Stimulated activated CD8-positive, alpha-beta memory T cell treated with anti-CD3 and anti-CD28 coated beads, Interleukin-12 subunit alpha, Interleukin-12 subunit beta, amount 100 ng/mL, for 4 hours (primary cell): ENCODE measurements around the gene PLA2G6.
"Not testable (repeated sequence)": the region's sequence is repeated elsewhere in the genome, so short reads cannot be mapped to it uniquely, and the experiment has no call there.

Source experiments
- DNase-seq: peaks from one replicate; pipeline ENCODE4 v3.0.0-alpha.2; 2020; ENCODE audit warnings: low read depth

PLA2G6 gene

DNA sequence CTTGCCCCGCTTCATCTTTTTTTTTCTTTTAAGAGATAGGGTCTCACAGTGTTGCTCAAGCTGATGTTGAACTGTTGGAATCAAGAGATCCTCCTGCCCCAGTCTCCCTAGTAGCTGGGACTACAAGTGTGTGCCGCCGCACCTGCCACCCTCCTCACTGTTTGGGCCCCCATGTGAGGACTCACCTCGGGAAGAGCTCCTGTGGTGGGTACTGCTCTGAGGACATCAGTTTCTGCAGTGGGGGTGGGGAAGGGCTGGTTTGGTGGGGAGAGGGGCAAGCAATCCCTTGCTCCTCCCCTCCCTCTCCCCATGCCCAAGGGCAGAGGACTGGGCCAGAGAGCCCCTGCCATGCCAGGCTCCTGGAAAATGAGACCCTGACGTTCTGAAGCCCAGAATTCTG lies 96.1 kb downstream of the PLA2G6 start:
- no peak for DNase-seq

DNA sequence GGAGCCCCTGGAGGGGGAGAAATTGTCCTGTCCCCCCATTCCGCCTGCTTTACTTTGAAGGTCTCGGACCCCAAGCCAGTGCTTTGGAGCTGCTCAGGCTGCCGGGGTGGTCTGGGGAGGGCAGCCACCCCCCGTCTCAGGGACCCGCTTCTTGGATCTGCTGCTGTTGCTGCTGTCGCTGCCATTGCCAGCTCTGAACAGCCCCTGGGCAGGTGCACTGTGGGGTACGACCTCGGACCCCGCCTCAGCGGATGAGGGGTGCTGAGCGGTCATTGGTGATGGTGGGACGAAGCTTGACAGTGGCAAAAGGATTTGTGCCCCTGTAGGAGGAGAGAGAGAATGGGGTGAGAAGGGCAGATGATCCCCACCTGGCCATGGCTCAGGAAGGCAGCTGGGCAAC lies 96.6 kb downstream of the PLA2G6 start:
- no peak for DNase-seq

DNA sequence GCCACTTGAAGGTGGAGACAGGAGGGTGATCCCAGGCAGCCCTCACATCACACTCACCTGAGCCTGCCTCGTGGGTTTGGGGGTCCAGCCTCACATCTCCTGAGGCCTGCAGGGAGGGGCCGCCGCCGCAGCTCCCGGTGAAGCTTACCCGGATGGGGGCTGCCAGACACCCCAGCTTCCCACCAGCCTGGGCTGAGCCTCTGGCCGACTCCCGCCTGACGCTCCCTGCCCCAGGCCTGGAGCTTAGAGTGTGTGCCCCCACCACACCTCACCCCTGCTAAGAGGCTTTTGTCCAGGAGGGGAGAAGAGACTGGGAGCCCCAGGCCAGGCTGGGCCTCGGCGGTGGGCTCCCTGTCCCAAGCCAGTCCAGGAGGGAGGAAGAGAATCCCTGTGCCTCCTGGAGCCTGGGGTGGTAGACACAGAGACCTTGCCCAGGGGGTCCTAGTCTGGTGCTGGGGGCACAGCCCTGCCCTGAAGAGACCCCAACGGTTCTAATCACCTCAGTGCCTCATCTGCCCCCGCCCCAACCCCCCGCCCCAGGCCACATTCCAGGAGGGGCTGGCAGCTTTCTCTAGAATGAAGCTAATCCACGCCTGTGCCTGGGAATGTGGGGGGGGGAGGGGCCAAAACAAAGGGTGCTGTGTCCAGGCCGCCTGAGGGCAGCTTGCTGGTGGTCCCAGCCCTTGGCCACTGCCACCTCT lies 97.5 kb downstream of the PLA2G6 start, which contains the start of gene SLC16A8:
Gene SLC16A8 (minus strand): TSS at position 254 of the 701 bp plus-strand sequence. CDS start 1,311 bp downstream, outside the sequence.
- no peak for DNase-seq

GRCh38 chr22:38082986-38083710 lies 98.5 kb downstream of the PLA2G6 start:
- no peak for DNase-seq

- DNase-seq: no peak
These were observed 99.4 kb downstream of the PLA2G6 start for GRCh38 chr22:38081941-38082828.

DNA sequence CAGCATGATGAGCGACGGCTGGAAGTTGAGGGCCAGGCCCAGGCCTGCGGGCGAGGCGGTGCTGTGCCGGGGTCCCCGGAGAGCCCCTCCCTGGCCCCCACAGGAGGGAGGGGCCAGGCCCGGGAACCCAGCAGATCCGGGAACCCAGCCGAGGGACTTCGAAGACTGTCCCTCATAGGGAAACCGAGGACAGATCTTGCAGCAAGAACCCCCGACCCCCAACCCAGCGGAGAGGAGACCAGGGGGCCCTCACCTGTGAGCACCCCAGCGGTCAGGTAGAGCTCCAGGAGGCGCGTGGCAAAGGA lies 100.0 kb downstream of the PLA2G6 start:
- DNase-seq: no peak

GRCh38 chr22:38080850-38081635 lies 100.6 kb downstream of the PLA2G6 start:
- DNase-seq: no peak

DNA sequence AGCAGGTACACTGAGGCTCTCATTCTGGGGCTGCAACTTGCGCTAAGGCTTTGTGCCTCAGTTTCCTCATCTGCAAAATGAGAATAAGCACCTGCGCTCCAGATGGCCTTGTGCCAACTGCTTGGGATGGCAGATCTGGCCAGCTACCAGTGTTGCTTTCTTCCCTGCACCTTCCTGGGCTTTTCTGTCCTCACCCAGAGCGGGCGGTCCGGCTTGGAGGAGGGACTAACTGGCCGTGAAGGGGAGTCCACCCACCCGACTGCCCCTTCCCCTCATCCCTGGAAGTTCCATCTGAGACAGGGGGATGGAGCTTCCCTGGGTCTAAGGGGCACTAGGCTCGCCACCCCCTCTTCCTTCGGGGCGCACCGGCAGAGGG lies 101.2 kb downstream of the PLA2G6 start:
- no peak for DNase-seq

GRCh38 chr22:38079804-38080203 lies 101.8 kb downstream of the PLA2G6 start:
- DNase-seq: no peak

GRCh38 chr22:38079208-38079607 lies 102.4 kb downstream of the PLA2G6 start:
- not testable (repeated sequence) for DNase-seq

DNA sequence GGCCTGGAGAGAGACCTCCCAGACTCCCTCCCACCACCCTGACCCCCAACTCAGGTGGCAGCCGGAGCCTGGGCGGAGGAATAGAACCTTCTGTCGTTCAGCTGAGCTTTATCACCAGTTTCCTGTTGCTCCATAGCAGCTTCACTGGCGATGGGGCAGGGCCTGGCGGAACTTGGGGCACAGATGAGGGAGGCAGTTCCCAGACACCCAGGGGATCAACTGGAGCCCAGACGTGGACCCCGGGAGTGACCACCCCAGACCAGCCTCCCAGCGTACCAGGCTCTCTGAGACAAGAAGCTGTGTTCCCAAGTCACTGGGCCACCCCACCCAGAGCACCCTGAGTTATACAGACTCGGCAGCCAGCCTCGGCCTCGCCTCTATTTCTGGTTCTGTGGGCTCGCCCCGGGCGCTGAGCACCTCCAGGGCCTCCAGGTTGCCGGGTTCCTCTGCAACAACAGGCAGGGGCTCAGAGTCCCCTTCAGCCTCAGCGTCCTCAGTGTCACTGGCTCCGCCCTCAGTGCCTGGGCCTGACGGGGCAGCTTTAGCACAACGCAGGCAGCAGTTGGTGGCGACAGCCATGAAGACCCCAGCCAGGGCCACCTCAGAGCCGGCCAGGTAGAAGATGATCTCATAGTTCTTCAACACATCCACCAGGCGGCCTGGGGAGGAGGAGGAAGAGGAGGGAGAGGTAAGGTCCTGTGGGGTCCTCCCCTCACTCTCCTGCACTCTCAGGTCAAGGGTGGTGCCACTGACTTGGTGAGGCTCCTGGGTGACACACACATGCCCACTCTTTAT lies 103.4 kb downstream of the PLA2G6 start:
- no peak for DNase-seq

GRCh38 chr22:38077595-38077994 lies 104.0 kb downstream of the PLA2G6 start:
- no peak for DNase-seq

DNA sequence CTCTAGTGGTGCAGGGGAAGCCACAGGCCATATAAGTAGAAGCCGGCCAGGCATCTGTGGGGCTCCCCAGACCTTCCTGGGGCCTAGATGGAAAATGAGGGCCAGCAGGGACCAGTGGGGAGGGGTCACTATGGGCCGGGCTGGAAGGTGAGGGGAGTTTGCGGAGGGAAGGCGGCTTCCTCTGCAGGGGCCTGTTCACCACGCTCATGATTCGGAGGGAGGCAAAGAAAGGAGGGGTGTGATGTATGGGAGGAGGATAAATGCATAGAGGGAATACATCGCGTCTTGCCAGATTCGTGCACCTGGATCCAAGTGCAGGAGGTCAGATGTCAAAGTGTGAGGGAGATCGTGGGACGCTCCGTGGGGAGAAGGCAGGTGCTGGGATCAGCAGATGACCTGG lies 104.5 kb downstream of the PLA2G6 start:
- DNase-seq: no peak

DNA sequence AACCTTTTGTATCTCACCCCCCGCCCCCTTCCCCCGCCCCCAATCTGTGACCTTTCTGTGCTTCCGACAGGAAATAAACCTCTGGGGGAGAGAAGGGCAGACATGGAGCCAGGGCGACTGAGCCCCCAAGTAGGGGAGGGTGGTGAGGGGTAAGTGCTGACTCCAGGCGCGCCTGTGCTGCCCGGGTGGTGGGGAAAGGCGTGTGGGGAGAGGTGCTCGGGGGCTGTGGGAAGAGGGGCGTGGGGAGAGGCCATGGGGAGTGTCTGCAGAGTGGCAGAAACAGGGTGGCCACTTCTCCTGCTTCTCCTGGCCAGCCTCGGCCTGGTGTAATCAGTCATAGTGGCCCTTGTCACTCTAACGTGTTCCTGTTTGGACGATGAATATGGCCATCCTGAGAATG lies 105.7 kb downstream of the PLA2G6 start:
- no peak for DNase-seq

DNA sequence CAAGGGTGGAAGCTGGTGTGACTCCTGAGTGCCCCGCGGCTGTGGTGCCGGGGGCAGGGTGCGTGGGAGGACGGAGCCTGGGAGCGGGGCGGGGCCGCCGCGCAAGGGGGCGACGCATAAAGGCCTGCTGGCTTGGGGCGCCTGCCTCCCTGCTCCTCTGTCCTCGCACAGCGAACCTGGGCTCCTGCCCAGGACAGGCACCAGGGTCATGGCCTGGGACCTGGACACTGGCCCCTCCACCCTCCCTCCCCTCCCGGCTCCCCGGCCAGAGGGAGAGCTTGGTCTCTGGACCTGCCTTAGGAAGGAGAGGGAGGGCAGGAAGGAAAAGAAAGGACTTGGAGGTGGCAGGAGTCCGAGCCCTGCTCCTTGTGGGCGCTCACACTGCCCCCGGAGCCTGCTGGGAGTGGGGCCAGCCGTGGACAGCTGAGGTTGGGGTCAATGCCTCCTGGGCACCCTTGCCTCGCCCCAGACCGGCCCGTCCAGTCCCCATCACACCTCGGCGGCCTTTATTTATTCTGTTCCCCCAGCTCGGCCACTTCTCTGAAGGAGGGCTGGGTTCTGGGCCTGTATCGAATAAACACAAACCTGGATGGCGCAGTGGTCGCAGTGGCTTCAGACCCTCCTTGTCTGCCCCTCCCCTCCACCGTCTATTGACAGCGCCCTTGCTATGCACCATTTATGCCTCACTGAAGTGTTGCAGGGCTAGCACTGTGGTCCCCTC lies 106.4 kb downstream of the PLA2G6 start:
- DNase-seq: no peak

DNA sequence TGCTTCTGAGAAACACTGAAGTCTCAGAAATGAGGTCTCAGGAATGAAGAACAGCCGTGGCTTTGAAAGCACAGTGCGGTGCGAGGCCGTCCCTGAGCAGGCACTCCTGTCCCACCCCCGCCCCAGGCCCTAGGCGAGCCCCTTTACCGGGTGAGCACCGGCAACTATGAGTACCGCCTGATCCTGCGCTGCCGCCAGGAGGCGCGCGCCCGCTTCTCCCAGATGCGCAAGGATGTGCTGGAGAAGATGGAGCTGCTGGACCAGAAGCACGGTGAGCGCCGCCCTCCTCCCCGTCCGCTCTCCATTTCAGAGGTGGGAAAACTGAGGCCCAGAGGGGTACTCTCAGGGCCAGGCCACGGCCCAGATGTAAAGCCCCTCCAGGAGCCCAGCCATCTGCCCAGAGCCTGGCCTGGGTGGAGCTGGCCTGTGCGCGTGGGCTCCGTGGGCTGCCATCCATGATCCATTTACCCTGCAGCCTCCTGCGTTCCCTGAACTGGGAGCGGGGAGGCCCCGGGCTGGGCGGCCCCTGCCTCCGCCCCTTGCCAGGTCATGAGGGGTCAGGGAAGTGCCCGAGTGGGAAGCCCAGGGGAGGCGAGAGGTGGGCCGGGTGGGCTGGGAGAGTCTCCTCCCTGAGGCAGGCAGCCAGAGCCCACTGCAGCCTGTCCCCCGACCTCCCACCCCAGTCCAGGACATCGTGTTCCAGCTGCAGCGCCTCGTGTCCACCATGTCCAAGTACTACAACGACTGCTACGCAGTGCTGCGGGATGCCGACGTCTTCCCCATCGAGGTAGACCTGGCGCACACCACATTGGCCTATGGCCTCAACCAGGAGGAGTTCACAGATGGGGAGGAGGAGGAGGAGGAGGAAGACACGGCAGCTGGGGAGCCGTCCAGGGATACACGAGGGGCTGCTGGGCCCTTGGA lies 107.2 kb downstream of the PLA2G6 start:
- DNase-seq: no peak

DNA sequence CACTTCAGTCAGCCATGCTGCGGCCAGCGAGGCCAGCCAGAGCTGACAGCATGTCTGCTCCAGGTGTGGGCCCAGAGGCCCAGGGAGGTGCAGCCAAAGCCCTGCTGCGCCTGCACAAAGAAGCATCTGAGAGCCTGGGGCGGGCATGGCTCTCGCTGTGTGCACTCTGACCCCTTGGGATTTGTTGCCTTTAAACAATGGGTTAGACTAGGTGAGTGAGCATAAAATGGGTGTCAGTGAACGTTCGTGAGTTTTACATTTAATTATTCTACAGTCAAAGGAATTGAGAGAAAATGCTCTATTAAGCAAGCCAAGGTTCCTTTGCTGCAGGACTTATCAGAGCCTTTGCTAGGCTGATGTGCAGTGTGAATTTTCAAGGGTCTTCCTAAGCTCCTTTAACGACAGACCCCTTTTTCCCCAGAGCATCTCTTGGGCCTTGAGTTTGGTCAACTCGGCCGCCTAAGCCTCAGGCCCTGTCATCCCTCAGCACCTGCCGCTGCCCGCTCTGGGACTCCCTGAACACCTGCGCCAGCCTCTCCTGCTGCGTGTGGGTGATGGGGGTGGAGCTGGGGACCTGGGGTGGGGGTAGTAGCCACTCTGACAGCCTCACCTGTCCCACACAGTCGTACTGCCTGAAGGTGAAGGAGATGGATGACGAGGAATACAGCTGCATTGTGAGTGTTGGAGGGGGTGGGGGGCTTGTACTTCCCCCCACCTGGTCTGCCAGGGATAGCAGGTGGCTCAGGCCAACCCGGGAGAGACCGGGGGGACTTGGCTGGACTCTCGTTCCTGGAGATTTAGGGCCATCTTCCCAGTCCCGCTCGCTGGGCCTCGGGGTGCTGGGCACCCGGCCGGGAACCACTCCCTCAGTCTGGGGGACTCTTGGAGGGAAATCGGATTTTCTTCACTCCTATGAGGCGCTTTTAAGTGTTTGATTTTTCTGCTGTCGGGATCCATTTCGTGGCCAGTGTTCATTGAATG lies 108.2 kb downstream of the PLA2G6 start:
- no peak for DNase-seq
